Endodermal cell (in vitro differentiated cells): ENCODE results near the gene BTBD18. TPM values are rescaled to one million over a fixed set of nuclear protein-coding genes. Genes with fewer than 3 reads are reported as not detected.
"Not testable (repeated sequence)": the region's sequence is repeated elsewhere in the genome, so short reads cannot be mapped to it uniquely, and the experiment has no call there.

Source experiments
- DNase-seq: peaks from one replicate; pipeline ENCODE4 v3.0.0-alpha.2; 2017
- H3K27ac ChIP-seq: 2 replicates; pipeline ENCODE4 v1.5.1; 2013; ENCODE audit warnings: mild to moderate bottlenecking, low read depth, low read length, moderate library complexity
- H3K27me3 ChIP-seq: 2 replicates; pipeline ENCODE4 v1.6.1; 2013; ENCODE audit warnings: mild to moderate bottlenecking, low read length, moderate library complexity; ENCODE audit not compliant: insufficient read depth, control insufficient read depth, poor library complexity, severe bottlenecking
- H3K36me3 ChIP-seq: 2 replicates; pipeline ENCODE4 v1.7.0; 2013; ENCODE audit warnings: mild to moderate bottlenecking, low read length, moderate library complexity; ENCODE audit not compliant: control insufficient read depth, insufficient read depth
- H3K4me1 ChIP-seq: one replicate; pipeline ENCODE4 v1.7.0; 2013; ENCODE audit warnings: low read length; ENCODE audit not compliant: control insufficient read depth, insufficient read depth
- H3K4me3 ChIP-seq: 2 replicates; pipeline ENCODE4 v1.5.1; 2013; ENCODE audit warnings: mild to moderate bottlenecking, low read length, moderate library complexity
- H3K9ac ChIP-seq: 2 replicates; pipeline ENCODE4 v1.6.1; 2013; ENCODE audit warnings: mild to moderate bottlenecking, low read length, moderate library complexity; ENCODE audit not compliant: poor library complexity, severe bottlenecking; ENCODE audit errors: extremely low read depth
- H3K9me3 ChIP-seq: 2 replicates; pipeline ENCODE4 v1.6.1; 2013; ENCODE audit warnings: mild to moderate bottlenecking, low read length, moderate library complexity; ENCODE audit not compliant: control insufficient read depth
- H3K27ac Mint-ChIP-seq: 2 replicates; pipeline ENCODE4 v1.8.0; 2020; ENCODE audit warnings: mixed read lengths
- H3K27me3 Mint-ChIP-seq: 2 replicates; pipeline ENCODE4 v1.8.0; 2021; ENCODE audit warnings: mild to moderate bottlenecking, mixed read lengths; ENCODE audit not compliant: insufficient read depth
- H3K36me3 Mint-ChIP-seq: 2 replicates; pipeline ENCODE4 v1.8.0; 2020; ENCODE audit warnings: low read depth, mixed read lengths
- H3K4me1 Mint-ChIP-seq: 2 replicates; pipeline ENCODE4 v1.8.0; 2020; ENCODE audit warnings: mixed read lengths
- H3K4me3 Mint-ChIP-seq: 2 replicates; pipeline ENCODE4 v1.8.0; 2020; ENCODE audit warnings: mild to moderate bottlenecking, moderate library complexity, mixed read lengths
- H3K9me3 Mint-ChIP-seq: 2 replicates; pipeline ENCODE4 v1.8.0; 2020; ENCODE audit warnings: mild to moderate bottlenecking, mixed read lengths
- WGBS, 2 experiments: methylation state at CpG; one replicate each; pipeline versions ENCODE4 v1.1.5 to v1.1.7; 2013; ENCODE audit warnings: missing lambda C conversion rate in 2 of 2, mixed read lengths in 1 of 2; ENCODE audit not compliant: insufficient coverage in 1 of 2, insufficient read length in 1 of 2; 5-methylcytosine and 5-hydroxymethylcytosine counted together
- total RNA-seq, 2 donors: library from RNA; stranded (reverse); fragmentation: NEBNext Ultra II Directional in 1 of 2; extraction: Animal tissue kit (Norgen Biotek cat#: 25700) in 1 of 2; gene quantifications; 2 replicates in 1 of 2; 3 replicates in 1 of 2; pipeline ENCODE4 v1.2.1, GENCODE V29; 2021
- TF ChIP-seq, protein P1 (sequence below): fragments of 200-600 bp; sonication (generic); conservative IDR thresholded peaks from 2 replicates; pipeline ENCODE4 v1.5.0; 2021; ENCODE audit warnings: antibody characterized with exemption, mild to moderate bottlenecking

Gene BTBD18
- total RNA-seq, 2 donors from 2014 or later, result not detected

DNA sequence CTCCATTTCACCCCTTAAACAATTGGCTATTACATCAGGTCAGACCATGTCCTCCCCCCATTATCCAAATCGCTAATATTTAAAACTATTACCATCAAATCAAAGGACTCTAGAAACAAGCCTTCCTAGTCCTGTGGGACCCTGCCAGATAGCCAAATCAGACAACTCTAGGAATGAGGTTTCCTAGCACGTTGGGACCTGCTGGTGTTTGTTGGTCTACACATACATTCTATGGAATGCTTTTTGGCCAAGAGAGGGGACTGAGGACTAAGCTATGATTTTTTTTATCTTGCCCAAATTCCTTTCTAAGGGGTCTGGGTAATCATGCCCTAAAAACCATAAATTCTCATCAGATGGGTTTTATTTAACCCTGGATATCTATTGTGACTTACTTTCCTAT, 24.4 kb downstream of the BTBD18 start:
- Mint-ChIP-seq H3K36me3 (peaks cover 12% of the 10 kb centered on the region), H3K27ac (no peak overlapping the region), H3K27me3 (no peaks in the 10 kb centered on the region), H3K4me1 (peaks cover 19% of the 10 kb centered on the region), H3K4me3 (no peak overlapping the region), H3K9me3 (no peaks in the 10 kb centered on the region)
- Histone ChIP-seq H3K4me3 (no peak overlapping the region), H3K27me3 (no peaks in the 10 kb centered on the region), H3K9ac (no peak overlapping the region), H3K4me1 (no peaks in the 10 kb centered on the region), H3K27ac (no peak overlapping the region), H3K36me3 (peaks cover 22% of the 10 kb centered on the region), H3K9me3 (no peaks in the 10 kb centered on the region)
- WGBS, 2 experiments, result 95% methylated on average over 2 of the region's 2 CpGs; no CpG with 5 or more reads in 1 of the 2 experiments
- TF ChIP-seq, protein P1, sequence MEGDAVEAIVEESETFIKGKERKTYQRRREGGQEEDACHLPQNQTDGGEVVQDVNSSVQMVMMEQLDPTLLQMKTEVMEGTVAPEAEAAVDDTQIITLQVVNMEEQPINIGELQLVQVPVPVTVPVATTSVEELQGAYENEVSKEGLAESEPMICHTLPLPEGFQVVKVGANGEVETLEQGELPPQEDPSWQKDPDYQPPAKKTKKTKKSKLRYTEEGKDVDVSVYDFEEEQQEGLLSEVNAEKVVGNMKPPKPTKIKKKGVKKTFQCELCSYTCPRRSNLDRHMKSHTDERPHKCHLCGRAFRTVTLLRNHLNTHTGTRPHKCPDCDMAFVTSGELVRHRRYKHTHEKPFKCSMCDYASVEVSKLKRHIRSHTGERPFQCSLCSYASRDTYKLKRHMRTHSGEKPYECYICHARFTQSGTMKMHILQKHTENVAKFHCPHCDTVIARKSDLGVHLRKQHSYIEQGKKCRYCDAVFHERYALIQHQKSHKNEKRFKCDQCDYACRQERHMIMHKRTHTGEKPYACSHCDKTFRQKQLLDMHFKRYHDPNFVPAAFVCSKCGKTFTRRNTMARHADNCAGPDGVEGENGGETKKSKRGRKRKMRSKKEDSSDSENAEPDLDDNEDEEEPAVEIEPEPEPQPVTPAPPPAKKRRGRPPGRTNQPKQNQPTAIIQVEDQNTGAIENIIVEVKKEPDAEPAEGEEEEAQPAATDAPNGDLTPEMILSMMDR, result no peak
- no peak for DNase-seq

- H3K4me3 Mint-ChIP-seq, DNase-seq, H3K27me3 ChIP-seq, H3K27ac ChIP-seq, H3K4me1 ChIP-seq, H3K4me3 ChIP-seq, H3K27me3 Mint-ChIP-seq, H3K9ac ChIP-seq, H3K27ac Mint-ChIP-seq: not testable (repeated sequence)
- H3K4me1 Mint-ChIP-seq, result peaks cover 12% of the 10 kb centered on the region
- peaks cover 24% of the 10 kb centered on the region for H3K9me3 Mint-ChIP-seq
- peaks cover 16% of the 10 kb centered on the region for H3K9me3 ChIP-seq
- peaks cover 42% of the 10 kb centered on the region for H3K36me3 Mint-ChIP-seq
- 96% methylated on average over 10 of the region's 34 CpGs; no CpG with 5 or more reads in 1 of the 2 experiments for WGBS, 2 experiments
- peaks cover 33% of the 10 kb centered on the region for H3K36me3 ChIP-seq
Measured at GRCh38 chr11:57716726-57717125, 34.9 kb downstream of the BTBD18 start.

GRCh38 chr11:57713835-57714234, 37.8 kb downstream of the BTBD18 start:
- Histone ChIP-seq H3K9me3 (peaks cover 16% of the 10 kb centered on the region), H3K36me3 (peaks cover 18% of the 10 kb centered on the region), H3K27ac (no peak overlapping the region), H3K4me1 (peaks cover 3% of the 10 kb centered on the region), H3K27me3 (no peaks in the 10 kb centered on the region), H3K9ac (peak overlapping the region; percentile 91), H3K4me3 (peak overlapping the region; percentile 100)
- Mint-ChIP-seq H3K36me3 (peaks cover 31% of the 10 kb centered on the region), H3K27me3 (no peaks in the 10 kb centered on the region), H3K27ac (peak overlapping the region; percentile 99), H3K4me1 (peaks cover 16% of the 10 kb centered on the region), H3K4me3 (peak overlapping the region; percentile 98), H3K9me3 (peaks cover 24% of the 10 kb centered on the region)
- TF ChIP-seq, protein P1, result no peak
- WGBS, 2 experiments, result 100% methylated on average over 2 of the region's 2 CpGs
- no peak for DNase-seq
